Effector memory CD4-positive, alpha-beta T cell (primary cell): ENCODE data around the gene TRIM2.

Source experiments
- DNase-seq, 3 donors: peaks; one replicate each; pipeline ENCODE4 v3.0.0-alpha.2; 2020
- H3K27ac ChIP-seq: 2 replicates; pipeline ENCODE4 v1.7.0; 2013; ENCODE audit warnings: mild to moderate bottlenecking, low read length, moderate library complexity; ENCODE audit not compliant: insufficient read depth, poor library complexity, severe bottlenecking
- H3K27me3 ChIP-seq: replicated peaks from 2 replicates; pipeline ENCODE4 v1.7.0; 2013; ENCODE audit warnings: mild to moderate bottlenecking, low read length; ENCODE audit not compliant: insufficient read depth, control insufficient read depth, poor library complexity, severe bottlenecking
- H3K36me3 ChIP-seq: 2 replicates; pipeline ENCODE4 v1.7.0; 2013; ENCODE audit warnings: mild to moderate bottlenecking, low read length, moderate library complexity; ENCODE audit not compliant: control insufficient read depth, insufficient read depth
- H3K4me1 ChIP-seq: 2 replicates; pipeline ENCODE4 v1.7.0; 2013; ENCODE audit warnings: low read length, mild to moderate bottlenecking; ENCODE audit not compliant: control insufficient read depth, insufficient read depth, poor library complexity, severe bottlenecking
- H3K4me3 ChIP-seq: 2 replicates; pipeline ENCODE4 v1.7.0; 2013; ENCODE audit warnings: low read length, low read depth, mild to moderate bottlenecking; ENCODE audit not compliant: insufficient read depth, poor library complexity, severe bottlenecking
- H3K9me3 ChIP-seq: 2 replicates; pipeline ENCODE4 v1.7.0; 2013; ENCODE audit warnings: mild to moderate bottlenecking, low read length, moderate library complexity; ENCODE audit not compliant: control insufficient read depth

Gene TRIM2

GRCh38 chr4:153207027-153207426, 2.8 kb downstream of the TRIM2 start:
- Histone ChIP-seq H3K27ac (no peak overlapping the region), H3K4me3 (no peak overlapping the region), H3K36me3 (no peaks in the 10 kb centered on the region), H3K4me1 (peaks cover 22% of the 10 kb centered on the region), H3K27me3 (no peaks in the 10 kb centered on the region), H3K9me3 (no peaks in the 10 kb centered on the region)
- DNase-seq, result no peak

- no peaks in the 10 kb centered on the region for H3K9me3 ChIP-seq
- H3K4me1 ChIP-seq, result peaks cover 22% of the 10 kb centered on the region
- no peaks in the 10 kb centered on the region for H3K36me3 ChIP-seq
- H3K4me3 ChIP-seq, result no peak overlapping the region
- no peaks in the 10 kb centered on the region for H3K27me3 ChIP-seq
- no peak overlapping the region for H3K27ac ChIP-seq
- no peak for DNase-seq
Measured at GRCh38 chr4:153207567-153207966, 3.3 kb downstream of the TRIM2 start.

GRCh38 chr4:153209410-153209809, 5.2 kb downstream of the TRIM2 start:
- no peaks in the 10 kb centered on the region for H3K36me3 ChIP-seq
- H3K9me3 ChIP-seq, result no peaks in the 10 kb centered on the region
- H3K27ac ChIP-seq, result no peak overlapping the region
- H3K4me3 ChIP-seq, result no peak overlapping the region
- H3K4me1 ChIP-seq, result peaks cover 19% of the 10 kb centered on the region
- no peak for DNase-seq
- H3K27me3 ChIP-seq, result no peaks in the 10 kb centered on the region

- H3K9me3 ChIP-seq, result no peaks in the 10 kb centered on the region
- DNase-seq, result no peak
- no peak overlapping the region for H3K27ac ChIP-seq
- peaks cover 8% of the 10 kb centered on the region for H3K4me1 ChIP-seq
- H3K27me3 ChIP-seq, result no peaks in the 10 kb centered on the region
- H3K36me3 ChIP-seq, result no peaks in the 10 kb centered on the region
- H3K4me3 ChIP-seq, result no peak overlapping the region
Measured at GRCh38 chr4:153210727-153211126, 6.5 kb downstream of the TRIM2 start.

- Histone ChIP-seq H3K9me3 (no peaks in the 10 kb centered on the region), H3K4me3 (no peak overlapping the region), H3K27me3 (no peaks in the 10 kb centered on the region), H3K36me3 (no peaks in the 10 kb centered on the region), H3K4me1 (no peaks in the 10 kb centered on the region), H3K27ac (no peak overlapping the region)
- no peak for DNase-seq
Measured at GRCh38 chr4:153211986-153212728, 7.9 kb downstream of the TRIM2 start.

- Histone ChIP-seq H3K27me3 (no peaks in the 10 kb centered on the region), H3K4me1 (no peaks in the 10 kb centered on the region), H3K27ac (no peak overlapping the region), H3K9me3 (no peaks in the 10 kb centered on the region), H3K4me3 (no peak overlapping the region), H3K36me3 (no peaks in the 10 kb centered on the region)
- DNase-seq, result no peak
Measured at GRCh38 chr4:153212736-153213135, 8.5 kb downstream of the TRIM2 start.

- Histone ChIP-seq H3K36me3 (no peaks in the 10 kb centered on the region), H3K27me3 (no peaks in the 10 kb centered on the region), H3K27ac (no peak overlapping the region), H3K9me3 (no peaks in the 10 kb centered on the region), H3K4me3 (no peak overlapping the region), H3K4me1 (no peaks in the 10 kb centered on the region)
- DNase-seq, result no peak
Measured at GRCh38 chr4:153215921-153216320, 11.7 kb downstream of the TRIM2 start.

- H3K36me3 ChIP-seq, result no peaks in the 10 kb centered on the region
- H3K4me3 ChIP-seq, result no peak overlapping the region
- no peak for DNase-seq
- no peaks in the 10 kb centered on the region for H3K27me3 ChIP-seq
- no peaks in the 10 kb centered on the region for H3K4me1 ChIP-seq
- no peaks in the 10 kb centered on the region for H3K9me3 ChIP-seq
- no peak overlapping the region for H3K27ac ChIP-seq
Measured at GRCh38 chr4:153216546-153216945, 12.3 kb downstream of the TRIM2 start.

GRCh38 chr4:153217440-153217839, 13.2 kb downstream of the TRIM2 start:
- Histone ChIP-seq H3K27ac (no peak overlapping the region), H3K4me3 (no peak overlapping the region), H3K27me3 (no peaks in the 10 kb centered on the region), H3K36me3 (no peaks in the 10 kb centered on the region), H3K4me1 (no peaks in the 10 kb centered on the region), H3K9me3 (no peaks in the 10 kb centered on the region)
- DNase-seq, result no peak

- no peaks in the 10 kb centered on the region for H3K9me3 ChIP-seq
- DNase-seq, result no peak
- no peak overlapping the region for H3K4me3 ChIP-seq
- no peaks in the 10 kb centered on the region for H3K36me3 ChIP-seq
- H3K27me3 ChIP-seq, result no peaks in the 10 kb centered on the region
- H3K27ac ChIP-seq, result no peak overlapping the region
- peaks cover 7% of the 10 kb centered on the region for H3K4me1 ChIP-seq
Measured at GRCh38 chr4:153218961-153219360, 14.7 kb downstream of the TRIM2 start.
